Measurements from ENCODE around the gene C10orf71.

The C10orf71 gene

DNA sequence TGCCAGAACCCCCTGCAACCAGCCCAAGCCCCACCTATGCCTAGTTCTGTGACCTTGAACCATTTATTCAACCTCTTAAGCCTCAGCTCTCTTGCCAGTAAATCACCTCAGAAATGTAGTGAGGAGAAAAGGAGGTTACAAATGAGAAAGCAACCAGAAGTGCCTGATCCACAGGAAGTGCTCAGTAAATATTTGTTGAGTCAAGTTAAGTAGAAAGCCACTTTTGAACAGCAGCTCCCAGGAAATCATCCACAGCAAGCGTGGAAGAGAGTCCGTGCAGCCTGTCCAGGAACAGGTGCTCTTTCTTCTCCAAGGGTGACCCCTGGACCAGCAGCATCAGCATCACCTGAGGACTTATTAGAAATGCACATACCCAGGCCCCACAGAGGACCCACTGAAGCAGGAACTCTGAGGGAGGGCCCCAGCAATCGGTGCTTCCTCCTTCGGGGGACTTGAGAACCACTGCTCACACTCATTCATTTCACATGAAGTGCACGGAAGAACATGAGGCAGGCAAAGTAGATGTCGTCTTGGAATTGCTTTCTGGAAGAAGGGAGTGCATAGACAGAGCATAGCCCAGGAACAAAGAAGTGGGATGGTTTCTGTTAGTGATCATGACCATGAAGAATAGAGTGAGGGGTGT is 6.3 kb upstream of the C10orf71 start:
- Histone ChIP-seq H3K36me3 (ENCODE audit: control insufficient read depth, low read length) (no peaks in the 10 kb centered on the region), H3K9me3 (ENCODE audit: control insufficient read depth, insufficient read depth, low read length) (no peaks in the 10 kb centered on the region), H3K9me2 (replicated peaks; ENCODE audit: control insufficient read depth, low read length) (no peaks in the 10 kb centered on the region), H3K4me1 (ENCODE audit: control insufficient read depth, low read length) (no peaks in the 10 kb centered on the region), H3K27ac (ENCODE audit: low read depth, low read length) (no peak overlapping the region), H3K4me2 (ENCODE audit: low read length) (no peak overlapping the region), H3K79me2 (ENCODE audit: control insufficient read depth, low read length) (no peaks in the 10 kb centered on the region), H3F3A (ENCODE audit: control insufficient read depth, insufficient read depth) (no peaks in the 10 kb centered on the region), H3K4me3 (ENCODE audit: low read length) (no peak overlapping the region), H4K20me1 (ENCODE audit: control insufficient read depth, insufficient read depth, low read depth, low read length) (no peaks in the 10 kb centered on the region), H3K27me3 (ENCODE audit: control insufficient read depth, low read length) (peaks cover 9% of the 10 kb centered on the region)
- no peak for TF ChIP-seq EZH2phosphoT487 (IDR thresholded peaks at IDR 0.05; ENCODE audit: borderline replicate concordance, low read length)
- TF ChIP-seq, protein P1, sequence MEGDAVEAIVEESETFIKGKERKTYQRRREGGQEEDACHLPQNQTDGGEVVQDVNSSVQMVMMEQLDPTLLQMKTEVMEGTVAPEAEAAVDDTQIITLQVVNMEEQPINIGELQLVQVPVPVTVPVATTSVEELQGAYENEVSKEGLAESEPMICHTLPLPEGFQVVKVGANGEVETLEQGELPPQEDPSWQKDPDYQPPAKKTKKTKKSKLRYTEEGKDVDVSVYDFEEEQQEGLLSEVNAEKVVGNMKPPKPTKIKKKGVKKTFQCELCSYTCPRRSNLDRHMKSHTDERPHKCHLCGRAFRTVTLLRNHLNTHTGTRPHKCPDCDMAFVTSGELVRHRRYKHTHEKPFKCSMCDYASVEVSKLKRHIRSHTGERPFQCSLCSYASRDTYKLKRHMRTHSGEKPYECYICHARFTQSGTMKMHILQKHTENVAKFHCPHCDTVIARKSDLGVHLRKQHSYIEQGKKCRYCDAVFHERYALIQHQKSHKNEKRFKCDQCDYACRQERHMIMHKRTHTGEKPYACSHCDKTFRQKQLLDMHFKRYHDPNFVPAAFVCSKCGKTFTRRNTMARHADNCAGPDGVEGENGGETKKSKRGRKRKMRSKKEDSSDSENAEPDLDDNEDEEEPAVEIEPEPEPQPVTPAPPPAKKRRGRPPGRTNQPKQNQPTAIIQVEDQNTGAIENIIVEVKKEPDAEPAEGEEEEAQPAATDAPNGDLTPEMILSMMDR (IDR thresholded peaks at IDR 0.05; ENCODE audit: low read depth, low read length, poor library complexity, severe bottlenecking) = no peak

DNA sequence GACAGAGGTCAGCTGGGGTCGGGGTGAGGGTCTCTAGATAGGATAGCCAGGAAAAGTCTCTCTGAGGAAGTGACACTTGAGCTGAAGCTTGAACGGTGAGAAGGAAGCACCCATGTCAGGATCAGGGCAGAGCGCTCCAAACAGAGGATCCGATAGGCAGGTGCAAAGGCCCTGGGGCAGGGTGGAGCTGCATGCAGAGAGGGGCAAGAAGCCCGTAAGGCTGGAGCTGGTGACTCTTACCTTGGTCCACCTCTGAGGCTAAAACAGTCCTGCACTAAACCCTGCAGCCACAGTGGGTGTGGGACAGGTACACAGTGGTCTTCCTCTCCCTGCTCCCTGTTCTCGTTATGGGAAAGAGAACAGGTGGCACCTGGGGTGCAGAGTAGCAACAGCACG is 5.8 kb upstream of the C10orf71 start:
- H3K27ac ChIP-seq (ENCODE audit: low read depth, low read length) = no peak overlapping the region
- TF ChIP-seq EZH2phosphoT487 (IDR thresholded peaks at IDR 0.05; ENCODE audit: borderline replicate concordance, low read length) = no peak
- H4K20me1 ChIP-seq (ENCODE audit: control insufficient read depth, insufficient read depth, low read depth, low read length) = no peaks in the 10 kb centered on the region
- H3F3A ChIP-seq (ENCODE audit: control insufficient read depth, insufficient read depth) = no peaks in the 10 kb centered on the region
- no peaks in the 10 kb centered on the region for H3K79me2 ChIP-seq (ENCODE audit: control insufficient read depth, low read length)
- no peaks in the 10 kb centered on the region for H3K9me2 ChIP-seq (replicated peaks; ENCODE audit: control insufficient read depth, low read length)
- H3K27me3 ChIP-seq (ENCODE audit: control insufficient read depth, low read length) = peaks cover 9% of the 10 kb centered on the region
- H3K4me2 ChIP-seq (ENCODE audit: low read length) = no peak overlapping the region
- no peaks in the 10 kb centered on the region for H3K36me3 ChIP-seq (ENCODE audit: control insufficient read depth, low read length)
- H3K4me3 ChIP-seq (ENCODE audit: low read length) = no peak overlapping the region
- no peaks in the 10 kb centered on the region for H3K9me3 ChIP-seq (ENCODE audit: control insufficient read depth, insufficient read depth, low read length)
- H3K4me1 ChIP-seq (ENCODE audit: control insufficient read depth, low read length) = no peaks in the 10 kb centered on the region

DNA sequence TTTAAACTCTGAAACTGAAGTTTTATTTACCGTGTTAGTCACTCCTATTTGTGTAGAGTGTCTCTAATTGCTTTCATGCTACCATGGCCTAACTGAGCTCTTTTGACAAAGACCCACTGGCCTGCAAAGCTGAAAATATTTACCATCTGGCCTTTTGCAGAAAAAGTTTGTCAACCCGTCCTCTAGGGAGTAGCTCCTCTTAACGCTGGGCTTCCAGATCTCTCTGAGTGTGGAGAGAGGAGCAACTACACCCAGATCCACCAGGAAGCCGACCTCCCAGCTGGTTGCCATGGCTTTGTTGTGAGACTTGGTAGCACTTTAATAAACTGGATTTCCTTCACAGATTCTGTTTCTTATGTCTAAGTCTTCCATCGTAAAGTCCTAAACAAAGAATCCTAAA is 4.2 kb upstream of the C10orf71 start:
- H3F3A ChIP-seq (ENCODE audit: control insufficient read depth, insufficient read depth) = no peaks in the 10 kb centered on the region

DNA sequence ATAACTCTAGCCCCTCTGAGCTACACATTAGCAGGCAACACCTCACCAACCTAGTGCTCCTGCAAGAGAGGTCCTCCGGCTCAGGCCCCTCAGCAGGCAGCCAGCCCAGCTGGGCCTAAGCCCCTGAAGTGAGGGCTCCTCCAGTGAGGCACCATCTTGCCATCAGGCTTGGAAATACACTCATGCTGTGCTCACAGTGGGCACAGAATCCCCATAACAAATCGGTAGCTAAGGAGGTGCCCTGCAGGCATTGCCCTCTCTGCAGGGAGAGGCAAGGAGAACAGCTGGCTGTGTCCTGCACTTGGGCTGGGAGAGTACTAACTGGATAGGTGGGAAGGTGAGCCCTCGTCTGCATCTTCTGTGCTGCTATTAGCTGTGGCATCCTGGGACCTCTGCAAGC is 3.7 kb upstream of the C10orf71 start:
- Histone ChIP-seq H3K9me3 (ENCODE audit: control insufficient read depth, insufficient read depth, low read length) (no peaks in the 10 kb centered on the region), H3K79me2 (ENCODE audit: control insufficient read depth, low read length) (no peaks in the 10 kb centered on the region), H3K36me3 (ENCODE audit: control insufficient read depth, low read length) (no peaks in the 10 kb centered on the region), H3K4me1 (ENCODE audit: control insufficient read depth, low read length) (peaks cover 15% of the 10 kb centered on the region), H3K27ac (ENCODE audit: low read depth, low read length) (no peak overlapping the region), H3K27me3 (ENCODE audit: control insufficient read depth, low read length) (peaks cover 9% of the 10 kb centered on the region), H3F3A (ENCODE audit: control insufficient read depth, insufficient read depth) (no peaks in the 10 kb centered on the region), H3K4me3 (ENCODE audit: low read length) (no peak overlapping the region), H3K9me2 (replicated peaks; ENCODE audit: control insufficient read depth, low read length) (no peaks in the 10 kb centered on the region), H4K20me1 (ENCODE audit: control insufficient read depth, insufficient read depth, low read depth, low read length) (no peaks in the 10 kb centered on the region), H3K4me2 (ENCODE audit: low read length) (no peak overlapping the region)
- no peak for TF ChIP-seq EZH2phosphoT487 (IDR thresholded peaks at IDR 0.05; ENCODE audit: borderline replicate concordance, low read length)
- TF ChIP-seq, protein P1 (IDR thresholded peaks at IDR 0.05; ENCODE audit: low read depth, low read length, poor library complexity, severe bottlenecking) = no peak

More for the DNA sequence above, 4.2 kb upstream of the C10orf71 start:
- peaks cover 9% of the 10 kb centered on the region for H3K27me3 ChIP-seq (ENCODE audit: control insufficient read depth, low read length)
- H3K79me2 ChIP-seq (ENCODE audit: control insufficient read depth, low read length) = no peaks in the 10 kb centered on the region
- no peaks in the 10 kb centered on the region for H3K9me2 ChIP-seq (replicated peaks; ENCODE audit: control insufficient read depth, low read length)
- H3K36me3 ChIP-seq (ENCODE audit: control insufficient read depth, low read length) = no peaks in the 10 kb centered on the region
- peaks cover 10% of the 10 kb centered on the region for H3K4me1 ChIP-seq (ENCODE audit: control insufficient read depth, low read length)
- H3K4me3 ChIP-seq (ENCODE audit: low read length) = no peak overlapping the region
- no peaks in the 10 kb centered on the region for H4K20me1 ChIP-seq (ENCODE audit: control insufficient read depth, insufficient read depth, low read depth, low read length)
- H3K9me3 ChIP-seq (ENCODE audit: control insufficient read depth, insufficient read depth, low read length) = no peaks in the 10 kb centered on the region
- no peak for TF ChIP-seq EZH2phosphoT487 (IDR thresholded peaks at IDR 0.05; ENCODE audit: borderline replicate concordance, low read length)
- TF ChIP-seq, protein P1 (IDR thresholded peaks at IDR 0.05; ENCODE audit: low read depth, low read length, poor library complexity, severe bottlenecking) = no peak
- no peak overlapping the region for H3K4me2 ChIP-seq (ENCODE audit: low read length)
- H3K27ac ChIP-seq (ENCODE audit: low read depth, low read length) = no peak overlapping the region

Data from DOHH2 (cell line).